BLaER1 treated with 17β-estradiol and CSF1 and Interleukin-3, amounts not matched to agents 10 nM and 100 nM (cell line): Measurements from ENCODE around the gene HAND1.

Experiments used
- H3K27ac ChIP-seq, 11 experiments: shearing (Covaris generic); formaldehyde crosslinking; 2 replicates each; pipeline ENCODE4 v1.8.1; 2022
- H3K27me3 ChIP-seq, 11 experiments: shearing (Covaris generic); formaldehyde crosslinking; 2 replicates each; pipeline ENCODE4 v1.8.1; 2022
- H3K36me3 ChIP-seq, 11 experiments: shearing (Covaris generic); formaldehyde crosslinking; 2 replicates each; pipeline ENCODE4 v1.8.1; 2022
- H3K4me1 ChIP-seq, 10 experiments: shearing (Covaris generic); formaldehyde crosslinking; 2 replicates each; pipeline ENCODE4 v1.8.1; 2022
- H3K4me2 ChIP-seq, 11 experiments: shearing (Covaris generic); formaldehyde crosslinking; 2 replicates each; pipeline ENCODE4 v1.8.1; 2022
- H3K4me3 ChIP-seq, 10 experiments: shearing (Covaris generic); formaldehyde crosslinking; 2 replicates each; pipeline ENCODE4 v1.8.1; 2022
- H3K9ac ChIP-seq, 11 experiments: shearing (Covaris generic); formaldehyde crosslinking; 2 replicates each; pipeline ENCODE4 v1.8.1; 2022
- H3K9me3 ChIP-seq, 11 experiments: shearing (Covaris generic); formaldehyde crosslinking; replicated peaks in 1 of 11; 2 replicates each; pipeline ENCODE4 v1.8.1; 2022
- H4K20me1 ChIP-seq, 11 experiments: shearing (Covaris generic); formaldehyde crosslinking; 2 replicates each; pipeline ENCODE4 v1.8.1; 2022
- Cebpa-rat ChIP-seq, 11 experiments: shearing (Covaris generic); IDR thresholded peaks; 2 replicates each; pipeline ENCODE4 v1.8.1; 2022

Gene HAND1

GRCh38 chr5:154460172-154460571 is 17.9 kb downstream of the HAND1 start:
- Histone ChIP-seq H3K4me3 (no peak overlapping the region), H3K27ac (no peak overlapping the region), H3K4me1 (peaks cover 0 to 16% (median 8%) of the 10 kb centered on the region in 10 experiments; a peak in 8 of 20 replicates), H3K9ac (no peak overlapping the region), H3K27me3 (no peaks in the 10 kb centered on the region), H3K36me3 (peaks cover 36 to 54% (median 42%) of the 10 kb centered on the region in 11 experiments), H3K9me3 (no peaks in the 10 kb centered on the region), H4K20me1 (peaks cover 0 to 19% (median 9%) of the 10 kb centered on the region in 11 experiments; a peak in 6 of 22 replicates), H3K4me2 (no peak overlapping the region)
- TF ChIP-seq Cebpa-rat (IDR thresholded peaks at IDR 0.05): no peak

DNA sequence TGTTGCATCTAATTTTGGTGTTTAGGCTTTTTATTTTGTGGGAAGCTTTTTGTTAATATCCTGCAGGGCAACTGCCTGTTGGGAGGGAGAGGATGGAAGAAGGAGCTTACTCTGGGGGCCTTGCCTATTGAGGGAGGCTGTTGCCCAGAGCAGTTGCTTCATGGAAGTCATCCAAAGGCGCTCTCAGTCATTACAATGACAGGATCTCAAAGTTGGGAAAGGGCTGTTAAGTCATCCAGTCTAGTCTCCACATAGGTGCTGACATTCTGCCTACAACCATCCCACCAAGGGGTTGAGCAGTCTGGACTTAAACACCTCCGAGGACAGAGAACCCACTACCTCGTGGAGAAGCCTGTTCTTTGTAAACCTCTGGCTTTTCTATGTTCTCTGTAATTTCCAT is 19.0 kb downstream of the HAND1 start:
- Histone ChIP-seq H3K4me3 (no peak overlapping the region), H3K36me3 (peaks cover 47 to 66% (median 53%) of the 10 kb centered on the region in 11 experiments), H3K4me1 (peaks cover 0 to 12% (median 8%) of the 10 kb centered on the region in 10 experiments; a peak in 8 of 20 replicates), H3K4me2 (no peak overlapping the region), H3K27me3 (no peaks in the 10 kb centered on the region), H3K9ac (no peak overlapping the region), H3K9me3 (no peaks in the 10 kb centered on the region), H3K27ac (no peak overlapping the region), H4K20me1 (peaks cover 0 to 19% (median 9%) of the 10 kb centered on the region in 11 experiments; a peak in 6 of 22 replicates)
- no peak for TF ChIP-seq Cebpa-rat (IDR thresholded peaks at IDR 0.05)

- Histone ChIP-seq H3K36me3 (peaks cover 72 to 90% (median 78%) of the 10 kb centered on the region in 11 experiments), H3K9ac (no peak overlapping the region), H3K4me2 (no peak overlapping the region), H3K4me3 (no peak overlapping the region), H3K27ac (no peak overlapping the region), H3K4me1 (peaks cover 0 to 12% (median 7%) of the 10 kb centered on the region in 10 experiments; a peak in 8 of 20 replicates), H3K9me3 (no peaks in the 10 kb centered on the region), H3K27me3 (no peaks in the 10 kb centered on the region), H4K20me1 (peaks cover 0 to 35% (median 13%) of the 10 kb centered on the region in 11 experiments; a peak in 11 of 22 replicates)
- TF ChIP-seq Cebpa-rat (IDR thresholded peaks at IDR 0.05): no peak
Observed at GRCh38 chr5:154456540-154456939, 21.5 kb downstream of the HAND1 start.

DNA sequence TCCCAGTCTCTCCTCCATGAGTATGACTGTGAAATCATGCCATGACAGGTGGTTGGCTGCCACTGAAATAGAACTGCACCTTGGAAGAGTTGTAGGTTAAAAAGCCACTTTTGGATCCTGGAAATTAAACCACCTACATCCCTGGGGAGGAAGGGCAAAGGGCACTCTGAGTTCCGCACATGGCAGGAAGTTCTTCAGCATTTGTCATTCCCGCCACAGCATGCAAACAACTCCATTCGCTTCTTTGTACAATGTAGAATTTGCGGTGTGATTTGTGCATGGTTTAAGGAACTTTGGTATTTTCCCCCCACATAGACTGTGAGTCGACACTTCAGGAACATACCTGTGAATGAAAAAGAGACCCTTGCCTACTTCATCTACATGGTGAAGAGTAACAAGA is 22.4 kb downstream of the HAND1 start:
- Histone ChIP-seq H3K27ac (no peak overlapping the region), H3K4me3 (no peak overlapping the region), H3K4me2 (no peak overlapping the region), H3K9ac (no peak overlapping the region), H3K36me3 (peaks cover 82 to 100% (median 87%) of the 10 kb centered on the region in 11 experiments), H3K9me3 (no peaks in the 10 kb centered on the region), H3K27me3 (no peaks in the 10 kb centered on the region), H3K4me1 (peaks cover 0 to 5% (median under 1%) of the 10 kb centered on the region in 10 experiments; a peak in 3 of 20 replicates), H4K20me1 (peaks cover 2 to 35% (median 13%) of the 10 kb centered on the region in 11 experiments; a peak in 19 of 22 replicates)
- TF ChIP-seq Cebpa-rat (IDR thresholded peaks at IDR 0.05): no peak

GRCh38 chr5:154451957-154452356 is 26.1 kb downstream of the HAND1 start:
- peaks cover 25 to 35% (median 31%) of the 10 kb centered on the region in 10 experiments for H3K4me1 ChIP-seq
- peaks cover 65 to 81% (median 72%) of the 10 kb centered on the region in 11 experiments for H3K36me3 ChIP-seq
- H4K20me1 ChIP-seq: peaks cover 33 to 67% (median 45%) of the 10 kb centered on the region in 11 experiments; a peak in 21 of 22 replicates
- H3K27ac ChIP-seq: no peak overlapping the region
- no peak for TF ChIP-seq Cebpa-rat (IDR thresholded peaks at IDR 0.05)
- no peaks in the 10 kb centered on the region for H3K9me3 ChIP-seq
- H3K27me3 ChIP-seq: no peaks in the 10 kb centered on the region
- H3K9ac ChIP-seq: no peak overlapping the region
- no peak overlapping the region for H3K4me2 ChIP-seq
- no peak overlapping the region for H3K4me3 ChIP-seq

DNA sequence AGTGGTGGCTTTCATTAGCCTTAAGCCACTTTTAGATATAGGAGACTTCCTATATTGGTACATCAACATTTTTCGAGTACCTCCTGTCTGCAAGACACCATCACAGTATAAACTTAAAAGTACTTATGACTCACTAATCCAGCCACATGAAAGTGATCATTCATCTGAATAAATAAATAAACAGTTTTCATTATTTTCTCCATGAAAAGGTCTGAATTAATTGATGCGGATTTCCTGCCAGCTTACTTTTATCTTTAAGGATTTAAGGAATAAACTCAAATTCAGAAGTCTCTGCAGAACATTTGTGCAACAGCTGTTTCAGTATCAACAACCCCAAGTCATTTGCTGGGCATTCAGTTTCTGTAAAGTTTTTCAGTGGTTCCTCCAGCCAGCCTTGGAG is 28.2 kb downstream of the HAND1 start:
- peak overlapping the region; percentile 4 to 97 (median 93); a peak in 14 of 22 replicates for H3K4me2 ChIP-seq
- H3K9ac ChIP-seq: no peak overlapping the region
- no peaks in the 10 kb centered on the region for H3K9me3 ChIP-seq
- H3K4me1 ChIP-seq: peaks cover 29 to 37% (median 33%) of the 10 kb centered on the region in 10 experiments
- H3K36me3 ChIP-seq: peaks cover 43 to 59% (median 51%) of the 10 kb centered on the region in 11 experiments
- no peak for TF ChIP-seq Cebpa-rat (IDR thresholded peaks at IDR 0.05)
- H3K27ac ChIP-seq: no peak overlapping the region
- peaks cover 43 to 77% (median 50%) of the 10 kb centered on the region in 11 experiments; a peak in 21 of 22 replicates for H4K20me1 ChIP-seq
- no peaks in the 10 kb centered on the region for H3K27me3 ChIP-seq
- no peak overlapping the region for H3K4me3 ChIP-seq

DNA sequence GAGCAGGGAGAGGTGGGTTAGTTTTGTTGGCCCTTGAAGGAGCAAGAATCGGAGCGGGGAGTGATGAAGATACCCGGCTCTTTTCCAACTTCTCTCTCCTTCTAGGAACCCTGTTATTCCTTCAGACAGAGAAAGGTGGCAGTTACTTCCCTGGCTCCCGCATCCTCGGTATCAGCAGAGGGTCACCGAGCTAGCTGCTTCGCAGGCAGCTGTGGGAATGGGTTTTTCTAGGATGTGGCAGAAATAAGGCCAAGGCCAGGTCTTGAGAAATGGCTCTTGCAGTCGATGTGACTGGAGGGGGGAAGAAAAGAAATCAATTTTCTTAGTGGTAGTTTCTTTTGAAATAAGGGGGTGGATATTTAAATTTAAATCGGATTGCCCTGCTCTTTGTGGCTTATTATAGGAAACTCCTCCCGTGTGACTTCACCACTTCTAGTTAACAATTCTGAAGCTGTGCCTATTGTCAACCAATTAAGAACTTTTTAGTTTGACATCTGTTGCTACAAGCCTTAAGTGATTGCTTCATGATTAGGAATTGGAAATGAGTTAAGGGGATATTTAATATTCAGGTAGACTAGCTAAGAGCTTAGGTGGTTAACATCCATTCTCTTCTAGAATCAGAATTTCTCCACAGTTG is 30.8 kb downstream of the HAND1 start:
- H3K9ac ChIP-seq: peak overlapping the region; percentile 86 to 94 (median 91)

DNA sequence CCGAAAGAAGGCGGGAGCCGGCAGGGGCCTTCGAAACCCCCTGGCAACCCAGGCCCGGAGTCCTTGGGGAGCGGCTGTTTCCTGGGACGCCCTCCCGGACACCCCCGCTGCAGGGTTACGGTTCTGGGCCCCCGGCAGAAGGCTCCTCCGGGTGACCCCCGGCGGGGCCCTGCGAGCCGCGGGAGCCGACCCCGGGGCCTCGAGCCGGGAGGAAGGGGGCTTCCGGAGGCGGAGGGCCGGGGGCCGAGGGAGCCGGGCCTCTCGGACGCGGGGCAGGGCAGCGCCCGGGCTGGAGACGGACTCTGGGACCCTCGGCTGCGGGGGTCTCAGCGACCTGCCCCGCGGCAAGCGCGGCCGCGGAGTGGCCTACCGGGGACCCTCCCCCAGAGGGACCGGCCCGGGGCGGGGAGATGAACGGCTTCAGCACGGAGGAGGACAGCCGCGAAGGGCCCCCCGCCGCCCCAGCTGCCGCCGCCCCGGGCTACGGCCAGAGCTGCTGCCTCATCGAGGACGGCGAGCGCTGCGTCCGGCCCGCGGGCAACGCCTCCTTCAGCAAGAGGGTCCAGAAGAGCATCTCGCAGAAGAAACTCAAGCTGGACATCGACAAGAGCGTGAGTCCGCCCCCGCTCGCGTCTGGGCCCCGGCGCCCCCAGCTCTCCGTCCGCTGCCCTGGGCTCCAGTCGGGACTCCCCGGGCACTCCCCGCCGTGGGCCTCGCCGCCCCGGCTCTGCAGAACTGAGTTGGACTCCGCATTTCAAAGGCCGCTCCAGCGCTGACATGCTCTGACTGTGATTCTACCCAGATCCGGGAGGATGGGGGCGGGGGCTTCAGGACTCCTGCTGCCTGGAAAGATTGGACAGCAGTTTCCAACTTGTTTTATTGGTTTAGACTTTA is 31.6 kb downstream of the HAND1 start:
- H3K27ac ChIP-seq: peak overlapping the region; percentile 70 to 87 (median 84)
- peak overlapping the region; percentile 86 to 94 (median 91) for H3K9ac ChIP-seq

More for the DNA sequence above, 30.8 kb downstream of the HAND1 start:
- Histone ChIP-seq H3K27ac (peak overlapping the region in 5 of 11 experiments; percentile 82 to 87 (median 84); a peak in 6 of 22 replicates), H3K36me3 (peaks cover 27 to 43% (median 35%) of the 10 kb centered on the region in 11 experiments), H3K4me3 (peak overlapping the region; percentile 95 to 99 (median 98)), H3K4me1 (peaks cover 34 to 48% (median 41%) of the 10 kb centered on the region in 10 experiments), H3K27me3 (no peaks in the 10 kb centered on the region), H4K20me1 (peaks cover 43 to 60% (median 49%) of the 10 kb centered on the region in 11 experiments; a peak in 21 of 22 replicates), H3K4me2 (peak overlapping the region; percentile 85 to 99 (median 96)), H3K9me3 (no peaks in the 10 kb centered on the region)
- TF ChIP-seq Cebpa-rat (IDR thresholded peaks at IDR 0.05): no peak

More for the DNA sequence above, 31.6 kb downstream of the HAND1 start:
- peaks cover 34 to 48% (median 41%) of the 10 kb centered on the region in 10 experiments for H3K4me1 ChIP-seq
- peaks cover 43 to 55% (median 49%) of the 10 kb centered on the region in 11 experiments; a peak in 21 of 22 replicates for H4K20me1 ChIP-seq
- H3K4me2 ChIP-seq: peak overlapping the region; percentile 85 to 99 (median 96)
- TF ChIP-seq Cebpa-rat (IDR thresholded peaks at IDR 0.05): no peak
- H3K27me3 ChIP-seq: no peaks in the 10 kb centered on the region
- H3K36me3 ChIP-seq: peaks cover 27 to 43% (median 35%) of the 10 kb centered on the region in 11 experiments
- H3K9me3 ChIP-seq: no peaks in the 10 kb centered on the region
- peak overlapping the region; percentile 95 to 99 (median 98) for H3K4me3 ChIP-seq
